DOHH2 (cell line): ENCODE measurements around the gene SPCS2.

Source experiments
- H3F3A ChIP-seq: fragments of 200-600 bp; sonication (generic), shearing (Covaris generic); 2 replicates; pipeline ENCODE4 v1.6.0; 2016; ENCODE audit warnings: antibody characterized with exemption, mild to moderate bottlenecking; ENCODE audit not compliant: control insufficient read depth, insufficient read depth
- H3K27ac ChIP-seq: fragments of 200-600 bp; sonication (generic); 2 replicates; pipeline ENCODE4 v1.5.1; 2014; ENCODE audit warnings: low read depth, mild to moderate bottlenecking, low read length, moderate library complexity
- H3K27me3 ChIP-seq: fragments of 200-600 bp; sonication (generic); 2 replicates; pipeline ENCODE4 v1.6.1; 2014; ENCODE audit warnings: mild to moderate bottlenecking, low read length, mixed read lengths; ENCODE audit not compliant: control insufficient read depth
- H3K36me3 ChIP-seq: fragments of 200-600 bp; sonication (generic); 2 replicates; pipeline ENCODE4 v1.6.1; 2014; ENCODE audit warnings: mild to moderate bottlenecking, low read length, moderate library complexity, mixed read lengths; ENCODE audit not compliant: control insufficient read depth
- H3K4me1 ChIP-seq: fragments of 200-600 bp; sonication (generic); 2 replicates; pipeline ENCODE4 v1.6.1; 2014; ENCODE audit warnings: mild to moderate bottlenecking, low read length, mixed read lengths; ENCODE audit not compliant: control insufficient read depth
- H3K4me2 ChIP-seq: fragments of 200-600 bp; sonication (generic); 2 replicates; pipeline ENCODE4 v1.6.0; 2014; ENCODE audit warnings: mild to moderate bottlenecking, low read length, moderate library complexity
- H3K4me3 ChIP-seq: fragments of 200-600 bp; sonication (generic); 2 replicates; pipeline ENCODE4 v1.5.1; 2014; ENCODE audit warnings: mild to moderate bottlenecking, low read length, mixed read lengths
- H3K79me2 ChIP-seq: fragments of 200-600 bp; sonication (generic); 2 replicates; pipeline ENCODE4 v1.6.1; 2014; ENCODE audit warnings: mild to moderate bottlenecking, low read length, mixed read lengths; ENCODE audit not compliant: control insufficient read depth
- H3K9me2 ChIP-seq: fragments of 200-600 bp; sonication (generic); replicated peaks from 2 replicates; pipeline ENCODE4 v1.6.1; 2014; ENCODE audit warnings: mild to moderate bottlenecking, low read length, mixed read lengths; ENCODE audit not compliant: control insufficient read depth
- H3K9me3 ChIP-seq: fragments of 200-600 bp; sonication (generic); 2 replicates; pipeline ENCODE4 v1.6.1; 2014; ENCODE audit warnings: antibody characterized with exemption, low read length, mixed read lengths; ENCODE audit not compliant: control insufficient read depth, insufficient read depth
- H4K20me1 ChIP-seq: fragments of 200-600 bp; sonication (generic); 2 replicates; pipeline ENCODE4 v1.6.0; 2014; ENCODE audit warnings: low read depth, mild to moderate bottlenecking, antibody characterized with exemption, low read length, moderate library complexity; ENCODE audit not compliant: control insufficient read depth, insufficient read depth
- CTCF ChIP-seq: fragments of 200-600 bp; sonication (generic); IDR thresholded peaks from one replicate; pipeline ENCODE4 v1.5.1; 2014; ENCODE audit warnings: antibody characterized with exemption, mild to moderate bottlenecking, low read depth, low read length; ENCODE audit not compliant: poor library complexity, severe bottlenecking
- EZH2phosphoT487 ChIP-seq: fragments of 200-600 bp; sonication (generic); IDR thresholded peaks from 2 replicates; pipeline ENCODE4 v1.6.1; 2017; ENCODE audit warnings: borderline replicate concordance, mild to moderate bottlenecking, antibody characterized with exemption, low read length, moderate library complexity, mixed read lengths

SPCS2 gene

GRCh38 chr11:74971424-74971823 is 22.4 kb downstream of the SPCS2 start:
- no peak overlapping the region for H3K4me2 ChIP-seq
- TF ChIP-seq CTCF, result no peak
- TF ChIP-seq EZH2phosphoT487, result no peak
- no peaks in the 10 kb centered on the region for H3K27me3 ChIP-seq
- H3K9me3 ChIP-seq, result no peaks in the 10 kb centered on the region
- H3F3A ChIP-seq, result no peaks in the 10 kb centered on the region
- peaks cover 92% of the 10 kb centered on the region for H3K36me3 ChIP-seq
- no peaks in the 10 kb centered on the region; the same call in 1 of the 2 replicates for H4K20me1 ChIP-seq
- H3K27ac ChIP-seq, result no peak overlapping the region
- H3K9me2 ChIP-seq, result no peaks in the 10 kb centered on the region
- no peak overlapping the region for H3K4me3 ChIP-seq
- H3K4me1 ChIP-seq, result no peaks in the 10 kb centered on the region
- H3K79me2 ChIP-seq, result peaks cover 49% of the 10 kb centered on the region

- no peak overlapping the region for H3K4me3 ChIP-seq
- no peaks in the 10 kb centered on the region; the same call in 1 of the 2 replicates for H4K20me1 ChIP-seq
- no peaks in the 10 kb centered on the region for H3F3A ChIP-seq
- no peak overlapping the region for H3K4me2 ChIP-seq
- H3K27me3 ChIP-seq, result no peaks in the 10 kb centered on the region
- H3K4me1 ChIP-seq, result no peaks in the 10 kb centered on the region
- TF ChIP-seq CTCF (no peak), EZH2phosphoT487 (no peak)
- no peak overlapping the region for H3K27ac ChIP-seq
- no peaks in the 10 kb centered on the region for H3K9me3 ChIP-seq
- H3K36me3 ChIP-seq, result peaks cover 59% of the 10 kb centered on the region
- 0 out of 2 replicates have a peak, but pooled peaks cover under 1% of the 10 kb centered on the region for H3K79me2 ChIP-seq
- H3K9me2 ChIP-seq, result no peaks in the 10 kb centered on the region
These were observed 29.0 kb downstream of the SPCS2 start for GRCh38 chr11:74978041-74978440.

DNA sequence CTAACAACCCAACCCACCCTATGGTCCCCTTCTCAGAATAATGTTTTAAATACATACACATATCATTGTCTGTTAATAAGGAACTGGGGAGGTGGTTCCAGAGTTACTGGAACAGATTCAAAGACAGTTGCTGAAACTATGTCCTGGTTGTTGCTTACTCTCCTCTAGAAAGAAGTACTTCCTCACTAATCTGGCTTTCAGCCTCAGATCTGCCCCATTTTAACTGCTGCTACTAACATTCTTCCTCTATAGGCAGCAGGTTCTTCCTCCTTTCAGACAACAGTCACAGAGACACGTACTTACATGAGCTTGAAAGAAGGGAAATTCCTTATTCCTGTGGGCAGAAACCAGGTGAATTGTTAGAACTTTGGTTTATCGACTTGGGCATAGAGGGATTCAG is 31.6 kb downstream of the SPCS2 start:
- peaks cover 5% of the 10 kb centered on the region; the same call in 1 of the 2 replicates for H3F3A ChIP-seq
- H3K4me3 ChIP-seq, result no peak overlapping the region

More for the DNA sequence above, 31.6 kb downstream of the SPCS2 start:
- H3K4me1 ChIP-seq, result no peaks in the 10 kb centered on the region
- no peak for TF ChIP-seq EZH2phosphoT487
- TF ChIP-seq CTCF, result no peak
- H3K9me2 ChIP-seq, result no peaks in the 10 kb centered on the region
- H3K79me2 ChIP-seq, result no peaks in the 10 kb centered on the region
- no peak overlapping the region for H3K4me2 ChIP-seq
- no peaks in the 10 kb centered on the region; the same call in 1 of the 2 replicates for H4K20me1 ChIP-seq
- no peaks in the 10 kb centered on the region for H3K27me3 ChIP-seq
- H3K9me3 ChIP-seq, result no peaks in the 10 kb centered on the region
- H3K36me3 ChIP-seq, result peaks cover 34% of the 10 kb centered on the region
- H3K27ac ChIP-seq, result no peak overlapping the region
